IMR-90 (cell line): Measurements from ENCODE around the gene DSCAM. TPM values are rescaled to one million over a fixed set of nuclear protein-coding genes. Genes with fewer than 3 reads are reported as not detected.

ENCODE experiments used
- ATAC-seq: fragments of 200-7000 bp; cut with Tn5 transposase; 2 replicates; pipeline ENCODE4 v1.9.1; 2020; ENCODE audit warnings: low read depth, mild to moderate bottlenecking, moderate library complexity
- BruUV-seq: library from RNA; stranded (reverse); fragments of 400-500 nt; replicated peaks from 2 replicates; lab custom pipeline; 2021; lab: Mats Ljungman, UMichigan
- CTCF ChIA-PET: fragments of 300-600 bp; formaldehyde crosslinking; extraction: SDS; loops from one replicate; lab custom pipeline; 2021; ENCODE audit warnings: antibody characterized with exemption; lab: Yijun Ruan, JAX
- POLR2A ChIA-PET: fragments of 300-600 bp; sonication (Branson Sonifier 250); formaldehyde crosslinking; loops from one replicate; lab custom pipeline; 2022; ENCODE audit warnings: antibody characterized with exemption; ENCODE audit not compliant: unreplicated experiment; lab: Charles Lee
- DNase-seq: peaks from one replicate; pipeline ENCODE4 v3.0.0; 2013
- H2AFZ ChIP-seq: replicated peaks from 2 replicates; pipeline ENCODE3; 2013; ENCODE audit warnings: low read length, mild to moderate bottlenecking; ENCODE audit not compliant: poor library complexity
- H2AK5ac ChIP-seq: 2 replicates; pipeline ENCODE4 v1.6.1; 2013; ENCODE audit warnings: low read depth, low read length, inconsistent platforms
- H2AK9ac ChIP-seq: replicated peaks from 2 replicates; pipeline ENCODE3; 2013; ENCODE audit warnings: mild to moderate bottlenecking, low read depth, low read length, moderate library complexity; ENCODE audit not compliant: poor library complexity
- H2BK120ac ChIP-seq: 2 replicates; pipeline ENCODE4 v1.6.1; 2013; ENCODE audit warnings: low read depth, low read length, inconsistent platforms
- H2BK15ac ChIP-seq: 3 replicates; pipeline ENCODE4 v1.6.1; 2013; ENCODE audit warnings: low read depth, low read length, inconsistent platforms
- H2BK20ac ChIP-seq: 2 replicates; pipeline ENCODE4 v1.6.1; 2013; ENCODE audit warnings: low read depth, mild to moderate bottlenecking, inconsistent platforms, low read length, moderate library complexity
- H2BK5ac ChIP-seq: 2 replicates; pipeline ENCODE4 v1.6.1; 2013; ENCODE audit warnings: mild to moderate bottlenecking, low read depth, low read length, inconsistent platforms; ENCODE audit not compliant: poor library complexity, severe bottlenecking
- H3K14ac ChIP-seq: replicated peaks from 2 replicates; pipeline ENCODE4 v1.6.1; 2013; ENCODE audit warnings: low read depth, low read length, inconsistent platforms
- H3K18ac ChIP-seq: 2 replicates; pipeline ENCODE4 v1.6.1; 2013; ENCODE audit warnings: low read depth, low read length, control low read depth
- H3K23ac ChIP-seq: 2 replicates; pipeline ENCODE4 v1.6.1; 2013; ENCODE audit warnings: low read depth, low read length, inconsistent platforms
- H3K27ac ChIP-seq: 2 replicates; pipeline ENCODE4 v1.5.1; 2013; ENCODE audit warnings: mild to moderate bottlenecking, control low read depth, low read length; ENCODE audit not compliant: insufficient read depth
- H3K27me3 ChIP-seq: 2 replicates; pipeline ENCODE4 v1.6.1; 2013; ENCODE audit warnings: low read length; ENCODE audit not compliant: control insufficient read depth, insufficient read depth
- H3K36me3 ChIP-seq: 2 replicates; pipeline ENCODE4 v1.6.1; 2013; ENCODE audit warnings: low read length, mixed read lengths; ENCODE audit not compliant: control insufficient read depth, insufficient read depth
- H3K4ac ChIP-seq: 2 replicates; pipeline ENCODE4 v1.6.1; 2013; ENCODE audit warnings: low read depth, low read length, inconsistent platforms
- H3K4me1 ChIP-seq: 2 replicates; pipeline ENCODE4 v1.6.1; 2013; ENCODE audit warnings: low read length, mixed read lengths; ENCODE audit not compliant: control insufficient read depth, insufficient read depth
- H3K4me2 ChIP-seq: 2 replicates; pipeline ENCODE4 v1.6.1; 2013; ENCODE audit warnings: low read depth, mild to moderate bottlenecking, control low read depth, low read length, moderate library complexity
- H3K4me3 ChIP-seq: 2 replicates; pipeline ENCODE4 v1.5.1; 2013; ENCODE audit warnings: low read depth, mild to moderate bottlenecking, control low read depth, low read length, moderate library complexity; ENCODE audit not compliant: insufficient read depth
- H3K56ac ChIP-seq: 2 replicates; pipeline ENCODE4 v1.6.1; 2013; ENCODE audit warnings: low read length, inconsistent platforms; ENCODE audit not compliant: insufficient read depth; ENCODE audit errors: extremely low read depth
- H3K79me1 ChIP-seq, 2 experiments: 2 replicates each; pipeline ENCODE4 v1.6.1; 2013; ENCODE audit warnings: low read length in 2 of 2, inconsistent platforms in 1 of 2, low read depth in 1 of 2
- H3K9ac ChIP-seq: 2 replicates; pipeline ENCODE4 v1.6.1; 2013; ENCODE audit warnings: low read depth, low read length, control low read depth
- H3K9me1 ChIP-seq: 2 replicates; pipeline ENCODE4 v1.6.1; 2013; ENCODE audit warnings: low read length, inconsistent platforms; ENCODE audit not compliant: insufficient read depth
- H3K9me3 ChIP-seq: 2 replicates; pipeline ENCODE4 v1.6.1; 2013; ENCODE audit warnings: low read length; ENCODE audit not compliant: control insufficient read depth, insufficient read depth
- H4K20me1 ChIP-seq: 2 replicates; pipeline ENCODE4 v1.6.1; 2013; ENCODE audit warnings: low read length, inconsistent platforms; ENCODE audit not compliant: insufficient read depth
- H4K5ac ChIP-seq: 2 replicates; pipeline ENCODE4 v1.6.1; 2013; ENCODE audit warnings: mild to moderate bottlenecking, low read depth, low read length, control low read depth
- H4K8ac ChIP-seq, 2 experiments: 2 replicates each; pipeline ENCODE4 v1.6.1; 2013; ENCODE audit warnings: low read depth in 2 of 2, low read length in 2 of 2, control low read depth in 1 of 2, inconsistent platforms in 1 of 2
- H4K91ac ChIP-seq: 2 replicates; pipeline ENCODE4 v1.6.1; 2013; ENCODE audit warnings: low read depth, low read length, inconsistent platforms; ENCODE audit not compliant: insufficient read depth
- BHLHE40 ChIP-seq: fragments of 150-350 bp; IDR thresholded peaks from 2 replicates; pipeline ENCODE4 v1.6.1; 2016; ENCODE audit warnings: mild to moderate bottlenecking, low read depth, low read length
- CEBPB ChIP-seq: IDR thresholded peaks from 2 replicates; pipeline ENCODE4 v1.6.1; 2012; ENCODE audit warnings: low read depth, low read length, improper control_type of control experiment
- MAZ ChIP-seq: IDR thresholded peaks from 2 replicates; pipeline ENCODE4 v1.6.1; 2012; ENCODE audit warnings: low read depth, mild to moderate bottlenecking, low read length, improper control_type of control experiment, moderate library complexity, borderline replicate concordance
- POLR2A ChIP-seq: IDR thresholded peaks from 2 replicates; pipeline ENCODE4 v1.6.1; 2012; ENCODE audit warnings: mild to moderate bottlenecking, low read depth, low read length
- RAD21 ChIP-seq: IDR thresholded peaks from 2 replicates; pipeline ENCODE4 v1.6.1; 2012; ENCODE audit warnings: low read length, improper control_type of control experiment
- RFX5 ChIP-seq: IDR thresholded peaks from 2 replicates; pipeline ENCODE4 v1.8.0; 2012; ENCODE audit warnings: low read depth, mild to moderate bottlenecking, low read length, moderate library complexity
- WGBS, 2 experiments: methylation state at CpG; one replicate each; pipeline versions ENCODE4 v1.1.5 to v1.1.7; 2013; ENCODE audit warnings: missing lambda C conversion rate in 2 of 2; ENCODE audit not compliant: insufficient read length in 1 of 2; ENCODE audit errors: extremely low coverage in 2 of 2; 5-methylcytosine and 5-hydroxymethylcytosine counted together
- dilution Hi-C: fragments of 300-500 bp; cut with HindIII; formaldehyde crosslinking; loops from one replicate; pipeline ENCODE4 v1.14.3; 2018; ENCODE audit warnings: low sequenced_read_pairs; ENCODE audit not compliant: unreplicated experiment
- in situ Hi-C: fragments of 300-500 bp; cut with MboI; formaldehyde crosslinking; loops from 3 replicates; pipeline ENCODE4 v1.14.3; 2019; ENCODE audit warnings: low sequenced_read_pairs, inconsistent platforms, mixed read lengths
- intact Hi-C: fragments of 100-400 bp; cut with micrococcal nuclease; formaldehyde crosslinking; loops from 2 replicates; pipeline ENCODE4 v1.10.0; 2022
- polyA plus RNA-seq, 3 experiments: library from polyadenylated mRNA; depleted of rRNA; stranded (reverse); fragments of >200 nt; gene quantifications; 2 replicates each; pipeline ENCODE4 v1.2.3, GENCODE V29; 2012; ENCODE audit warnings: low replicate concordance in 1 of 3
- total RNA-seq: library from RNA; depleted of rRNA; stranded (reverse); fragments of >200 nt; gene quantifications from 2 replicates; pipeline ENCODE4 v1.2.3, GENCODE V29; 2012
- TF ChIP-seq, protein P1 (sequence below): fragments of 150-350 bp; IDR thresholded peaks from 2 replicates; pipeline ENCODE4 v1.6.1; 2017; ENCODE audit warnings: mild to moderate bottlenecking, antibody characterized with exemption, low read length, low read depth

The DSCAM gene
- total and polyA plus RNA-seq, 2 of the 4 experiments (the other 2 are of a cell fraction), result under 0.01 to 0.02 TPM

DNA sequence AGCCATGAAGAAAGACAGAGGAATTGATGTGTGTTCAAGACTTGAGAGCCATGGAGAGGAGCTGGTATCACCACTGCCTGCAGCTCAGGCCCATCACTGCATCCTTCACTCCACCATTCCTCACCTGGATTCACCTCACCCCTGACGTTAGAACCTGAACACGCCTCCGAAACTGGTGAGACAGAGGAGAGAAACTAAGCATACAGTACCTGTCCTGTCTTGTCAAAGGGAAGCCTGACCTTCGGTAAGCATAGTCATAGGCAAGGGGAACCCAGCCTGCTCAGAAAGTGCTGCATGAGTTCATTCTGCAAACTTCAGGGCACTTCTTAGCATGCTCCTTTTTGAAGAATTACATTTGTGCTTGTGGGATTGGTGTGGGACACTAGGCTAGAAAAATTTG lies 425.8 kb downstream of the DSCAM start:
- CTCF ChIA-PET, result no interaction called here
- H2AFZ ChIP-seq, result no peak overlapping the region
- BruUV-seq, result no TSS peak
- no peaks in the 10 kb centered on the region for H3K36me3 ChIP-seq
- H3K18ac ChIP-seq, result no peak overlapping the region
- no peak overlapping the region for H3K27ac ChIP-seq
- H2AK5ac ChIP-seq, result no peak overlapping the region
- no peak overlapping the region for H3K4ac ChIP-seq
- H3K56ac ChIP-seq, result no peak overlapping the region
- H4K20me1 ChIP-seq, result no peaks in the 10 kb centered on the region
- intact Hi-C loops, result no loop called here
- dilution Hi-C loops, result no loop called here
- H3K9me1 ChIP-seq, result no peaks in the 10 kb centered on the region
- no peak overlapping the region for H4K8ac ChIP-seq
- 83% methylated on average over 1 of the region's 4 CpGs; no CpG with 5 or more reads in 1 of the 2 experiments for WGBS, 2 experiments
- no peak overlapping the region for H2AK9ac ChIP-seq
- ATAC-seq, result no peak
- no peak for TF ChIP-seq RAD21
- no peak for TF ChIP-seq MAZ
- TF ChIP-seq, protein P1, sequence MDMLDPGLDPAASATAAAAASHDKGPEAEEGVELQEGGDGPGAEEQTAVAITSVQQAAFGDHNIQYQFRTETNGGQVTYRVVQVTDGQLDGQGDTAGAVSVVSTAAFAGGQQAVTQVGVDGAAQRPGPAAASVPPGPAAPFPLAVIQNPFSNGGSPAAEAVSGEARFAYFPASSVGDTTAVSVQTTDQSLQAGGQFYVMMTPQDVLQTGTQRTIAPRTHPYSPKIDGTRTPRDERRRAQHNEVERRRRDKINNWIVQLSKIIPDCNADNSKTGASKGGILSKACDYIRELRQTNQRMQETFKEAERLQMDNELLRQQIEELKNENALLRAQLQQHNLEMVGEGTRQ, result no peak
- no peak for TF ChIP-seq POLR2A
- no peak for TF ChIP-seq CEBPB
- TF ChIP-seq BHLHE40, result no peak
- no peak for TF ChIP-seq RFX5
- H2BK5ac ChIP-seq, result no peak overlapping the region
- H2BK15ac ChIP-seq, result no peak overlapping the region
- H4K91ac ChIP-seq, result no peak overlapping the region
- no peak overlapping the region for H3K9ac ChIP-seq
- no peaks in the 10 kb centered on the region for H3K27me3 ChIP-seq
- peaks cover 11% of the 10 kb centered on the region for H3K9me3 ChIP-seq
- H3K4me1 ChIP-seq, result no peaks in the 10 kb centered on the region
- no peak for DNase-seq
- H2BK20ac ChIP-seq, result no peak overlapping the region
- H3K79me1 ChIP-seq, result no peaks in the 10 kb centered on the region
- H3K23ac ChIP-seq, result no peak overlapping the region
- in situ Hi-C loops, result no loop called here
- no peak overlapping the region for H3K4me2 ChIP-seq
- no peak overlapping the region for H3K4me3 ChIP-seq
- no peak overlapping the region for H3K14ac ChIP-seq
- H2BK120ac ChIP-seq, result no peak overlapping the region
- H4K5ac ChIP-seq, result no peak overlapping the region
- POLR2A ChIA-PET, result no interaction called here
